HepG2 (cell line): Measurements from ENCODE around the gene CBR4. TPM values are rescaled to one million over a fixed set of nuclear protein-coding genes. Genes with fewer than 3 reads are reported as not detected.

Source experiments
- BCL6 ChIP-seq: IDR thresholded peaks from 2 replicates; pipeline ENCODE4 v1.6.1; 2016; ENCODE audit warnings: missing genetic modification reagents, missing compliant biosample characterization
- CENPBD1 ChIP-seq: sonication (generic); formaldehyde crosslinking; IDR thresholded peaks from 2 replicates; pipeline ENCODE4 v1.8.0; 2022; ENCODE audit warnings: missing genetic modification reagents, low read depth, mild to moderate bottlenecking, borderline replicate concordance
- EED ChIP-seq: sonication (generic); formaldehyde crosslinking; IDR thresholded peaks from 2 replicates; pipeline ENCODE4 v1.5.0; 2020; ENCODE audit warnings: mild to moderate bottlenecking, missing genetic modification reagents
- FUBP1 ChIP-seq: sonication (generic); formaldehyde crosslinking; IDR thresholded peaks from 2 replicates; pipeline ENCODE4 v1.5.1; 2020; ENCODE audit warnings: missing genetic modification reagents, mild to moderate bottlenecking, borderline replicate concordance
- GFI1 ChIP-seq: sonication (generic); formaldehyde crosslinking; IDR thresholded peaks from 2 replicates; pipeline ENCODE4 v1.5.0; 2020; ENCODE audit warnings: missing genetic modification reagents, mild to moderate bottlenecking, borderline replicate concordance
- JARID2 ChIP-seq: sonication (generic); formaldehyde crosslinking; IDR thresholded peaks from 2 replicates; pipeline ENCODE4 v1.8.1; 2023; ENCODE audit warnings: missing genetic modification reagents, inconsistent platforms; ENCODE audit not compliant: insufficient replicate concordance
- JUN ChIP-seq: sonication (generic); formaldehyde crosslinking; IDR thresholded peaks from 2 replicates; pipeline ENCODE4 v1.4.0; 2020; ENCODE audit warnings: mild to moderate bottlenecking, missing genetic modification reagents
- MLX ChIP-seq: IDR thresholded peaks from 2 replicates; pipeline ENCODE4 v1.6.1; 2016
- MXD4 ChIP-seq: IDR thresholded peaks from 2 replicates; pipeline ENCODE4 v1.6.1; 2016; ENCODE audit warnings: mild to moderate bottlenecking, missing biosample characterization, missing genetic modification reagents
- NFYB ChIP-seq: sonication (generic); formaldehyde crosslinking; IDR thresholded peaks from 2 replicates; pipeline ENCODE4 v1.4.0; 2020; ENCODE audit warnings: missing genetic modification reagents
- RARA ChIP-seq: IDR thresholded peaks from 2 replicates; pipeline ENCODE4 v1.6.1; 2016; ENCODE audit warnings: missing genetic modification reagents, missing compliant biosample characterization
- RBFOX2 ChIP-seq: fragments of 200-400 bp; formaldehyde crosslinking; IDR thresholded peaks from 2 replicates; pipeline ENCODE4 v1.6.1; 2017; ENCODE audit warnings: low read depth, mild to moderate bottlenecking, low read length
- RBM22 ChIP-seq: fragments of 200-400 bp; formaldehyde crosslinking; optimal IDR thresholded peaks from 2 replicates; pipeline ENCODE3; 2017; ENCODE audit warnings: mild to moderate bottlenecking, low read length, moderate library complexity
- SETDB1 ChIP-seq: sonication (generic); formaldehyde crosslinking; IDR thresholded peaks from 2 replicates; pipeline ENCODE4 v1.5.1; 2020; ENCODE audit warnings: missing genetic modification reagents, mild to moderate bottlenecking, borderline replicate concordance
- SMAD1 ChIP-seq: sonication (generic); formaldehyde crosslinking; IDR thresholded peaks from 2 replicates; pipeline ENCODE4 v1.4.0; 2020; ENCODE audit warnings: missing genetic modification reagents, low read depth, mild to moderate bottlenecking, borderline replicate concordance
- SRY ChIP-seq: sonication (generic); formaldehyde crosslinking; IDR thresholded peaks from 2 replicates; pipeline ENCODE4 v1.8.0; 2022; ENCODE audit warnings: mild to moderate bottlenecking, missing genetic modification reagents
- TAF15 ChIP-seq: fragments of 200-400 bp; formaldehyde crosslinking; IDR thresholded peaks from one replicate; pipeline ENCODE4 v1.6.1; 2018; ENCODE audit warnings: mild to moderate bottlenecking, low read depth, low read length; ENCODE audit not compliant: poor library complexity, severe bottlenecking
- TEAD2 ChIP-seq: sonication (generic); formaldehyde crosslinking; IDR thresholded peaks from 2 replicates; pipeline ENCODE4 v1.9.0; 2021; ENCODE audit warnings: missing genetic modification reagents
- TFDP2 ChIP-seq: sonication (generic); formaldehyde crosslinking; IDR thresholded peaks from 2 replicates; pipeline ENCODE4 v1.4.0; 2020; ENCODE audit warnings: missing genetic modification reagents
- XRCC5 ChIP-seq: fragments of 200-400 bp; formaldehyde crosslinking; optimal IDR thresholded peaks from 2 replicates; pipeline ENCODE3; 2017; ENCODE audit warnings: mild to moderate bottlenecking, low read length
- YEATS4 ChIP-seq: sonication (generic); formaldehyde crosslinking; IDR thresholded peaks from 2 replicates; pipeline ENCODE4 v1.4.0; 2020; ENCODE audit warnings: missing genetic modification reagents, borderline replicate concordance
- ZBTB3 ChIP-seq: sonication (generic); formaldehyde crosslinking; IDR thresholded peaks from 2 replicates; pipeline ENCODE4 v1.4.0; 2020; ENCODE audit warnings: low read depth, mild to moderate bottlenecking, moderate library complexity, missing genetic modification reagents, borderline replicate concordance
- ZNF143 ChIP-seq: sonication (generic); formaldehyde crosslinking; IDR thresholded peaks from 2 replicates; pipeline ENCODE4 v1.4.0; 2020; ENCODE audit warnings: missing genetic modification reagents
- ZNF441 ChIP-seq: sonication (generic); formaldehyde crosslinking; IDR thresholded peaks from 2 replicates; pipeline ENCODE4 v1.7.0; 2021; ENCODE audit warnings: missing genetic modification reagents, borderline replicate concordance
- ZNF556 ChIP-seq: sonication (generic); formaldehyde crosslinking; IDR thresholded peaks from 2 replicates; pipeline ENCODE4 v1.4.0; 2020; ENCODE audit warnings: mild to moderate bottlenecking, missing genetic modification reagents, borderline replicate concordance
- ZNF614 ChIP-seq: IDR thresholded peaks from 2 replicates; pipeline ENCODE4 v1.6.1; 2018; ENCODE audit warnings: missing biosample characterization, missing genetic modification reagents, inconsistent platforms, borderline replicate concordance
- ZNF766 ChIP-seq: sonication (generic); formaldehyde crosslinking; IDR thresholded peaks from 2 replicates; pipeline ENCODE4 v1.5.0; 2020; ENCODE audit warnings: missing genetic modification reagents, borderline replicate concordance
- polyA plus RNA-seq, 8 experiments: library from polyadenylated mRNA; depleted of rRNA in 3 of 8; stranded (reverse) in 7 of 8; unstranded in 1 of 8; fragments of >200 nt; fragmentation: Illumina TruSeq in 4 of 8; extraction: Trizol in 4 of 8; gene quantifications; 2 replicates each; pipeline versions ENCODE4 v1.2.1 to v1.2.3, GENCODE V29; 2011 to 2016; ENCODE audit warnings: low read depth in 4 of 8, missing spikeins in 1 of 8, mixed read lengths in 1 of 8; ENCODE audit not compliant: insufficient read depth in 1 of 8
- total RNA-seq, 5 experiments: library from RNA; depleted of rRNA; stranded (reverse); fragments of >200 nt; fragmentation: Illumina TruSeq; extraction: Trizol; gene quantifications; 2 replicates each; pipeline ENCODE4 v1.2.3, GENCODE V29; 2016; ENCODE audit warnings: low read depth in 1 of 5

CBR4 gene
- total and polyA plus RNA-seq, 2 of the 13 experiments (the other 11 are each of a cell fraction or from before 2014, with no cell fraction given): 7.3 to 20.7 TPM

GRCh38 chr4:169010125-169011023 is at the start of gene CBR4 (continued):
- no peak for TF ChIP-seq TAF15
- no peak for TF ChIP-seq RARA (CRISPR knock-in tag)
- TF ChIP-seq JUN (CRISPR knock-in tag): no peak
- no peak for TF ChIP-seq SMAD1 (CRISPR knock-in tag)
- TF ChIP-seq ZNF556 (CRISPR knock-in tag): no peak
- TF ChIP-seq FUBP1 (CRISPR knock-in tag): peak; percentile 93; the same call in 1 of the 2 replicates
- TF ChIP-seq MXD4 (CRISPR knock-in tag): no peak
- TF ChIP-seq NFYB: peak; percentile 63
- TF ChIP-seq JARID2: no peak
- TF ChIP-seq ZNF441 (CRISPR knock-in tag): no peak
- TF ChIP-seq ZNF614: no peak; the same call in 1 of the 2 replicates
- TF ChIP-seq ZNF766 (CRISPR knock-in tag): no peak
- TF ChIP-seq YEATS4 (CRISPR knock-in tag): peak; percentile 20; the same call in 1 of the 2 replicates
- no peak for TF ChIP-seq RBM22
- peak; percentile 76 for TF ChIP-seq RBFOX2
- no peak for TF ChIP-seq CENPBD1 (CRISPR knock-in tag)
- 0 out of 2 replicates have a peak, but pooled peaks have one; percentile 22 for TF ChIP-seq ZBTB3
- no peak for TF ChIP-seq TEAD2 (CRISPR knock-in tag)
- TF ChIP-seq GFI1 (CRISPR knock-in tag): no peak
- peak; percentile 20; the same call in 1 of the 2 replicates for TF ChIP-seq SRY (CRISPR knock-in tag)
- TF ChIP-seq TFDP2: peak; percentile 76; the same call in 1 of the 2 replicates
- no peak for TF ChIP-seq SETDB1
- no peak for TF ChIP-seq BCL6
- peak; percentile 94 for TF ChIP-seq ZNF143 (CRISPR knock-in tag)
- TF ChIP-seq MLX: no peak
- TF ChIP-seq EED (CRISPR knock-in tag): no peak
- TF ChIP-seq XRCC5: peak; percentile 23
